GM12801 (cell line): Measurements from ENCODE around the gene MRPS33.

Experiments used
- TF ChIP-seq, protein P1 (sequence below): IDR thresholded peaks from one replicate; pipeline ENCODE4 v1.5.1; 2011; ENCODE audit warnings: control low read depth; ENCODE audit not compliant: insufficient read length; ENCODE audit errors: extremely low read depth

Gene MRPS33

DNA sequence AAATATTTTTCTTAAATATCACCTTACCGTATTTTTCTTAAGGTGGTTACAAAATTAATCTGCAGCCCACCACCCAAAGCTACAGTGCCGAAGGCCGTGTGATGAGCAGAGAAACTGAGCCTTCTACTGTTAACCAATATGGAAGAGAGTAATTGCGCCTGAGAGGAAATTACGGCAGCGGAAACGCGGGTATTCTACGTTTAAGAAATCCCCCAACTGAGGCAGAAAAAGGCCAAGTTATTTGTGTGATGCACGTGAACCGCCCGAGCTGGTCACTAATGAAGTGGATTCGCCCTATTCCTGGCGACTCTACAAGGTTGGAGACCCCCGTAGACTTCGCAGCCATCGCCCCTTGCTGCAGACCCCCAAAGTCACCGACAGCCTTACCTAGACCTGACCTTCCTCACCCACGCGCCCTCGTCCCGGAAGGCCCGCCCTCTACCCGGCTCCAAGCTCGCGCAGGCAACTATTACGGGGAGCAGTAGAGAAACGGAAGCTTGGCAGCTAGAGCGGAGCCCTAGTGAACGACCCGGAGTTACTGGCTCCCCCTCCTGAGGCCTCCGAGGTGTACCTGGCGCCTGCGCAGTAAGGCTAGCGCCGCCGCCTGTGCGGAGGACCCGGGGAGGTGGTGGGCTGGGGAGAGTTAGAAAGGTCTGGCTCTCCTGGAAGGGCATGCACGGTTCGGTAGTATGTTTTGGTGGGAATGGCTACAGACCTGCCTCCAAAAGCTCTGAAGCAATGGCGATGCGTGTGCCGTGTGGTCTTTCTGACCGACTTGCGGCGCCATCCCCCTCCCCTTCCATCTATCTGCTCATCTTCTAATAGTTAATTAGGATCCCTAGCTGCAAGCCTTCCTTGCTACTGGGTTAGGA lies at the start of gene MRPS33:
Gene MRPS33, minus strand, starts transcription at position 429 of the 872 bp plus-strand sequence. CDS start 4,319 bp downstream, outside the sequence.
- TF ChIP-seq, protein P1, sequence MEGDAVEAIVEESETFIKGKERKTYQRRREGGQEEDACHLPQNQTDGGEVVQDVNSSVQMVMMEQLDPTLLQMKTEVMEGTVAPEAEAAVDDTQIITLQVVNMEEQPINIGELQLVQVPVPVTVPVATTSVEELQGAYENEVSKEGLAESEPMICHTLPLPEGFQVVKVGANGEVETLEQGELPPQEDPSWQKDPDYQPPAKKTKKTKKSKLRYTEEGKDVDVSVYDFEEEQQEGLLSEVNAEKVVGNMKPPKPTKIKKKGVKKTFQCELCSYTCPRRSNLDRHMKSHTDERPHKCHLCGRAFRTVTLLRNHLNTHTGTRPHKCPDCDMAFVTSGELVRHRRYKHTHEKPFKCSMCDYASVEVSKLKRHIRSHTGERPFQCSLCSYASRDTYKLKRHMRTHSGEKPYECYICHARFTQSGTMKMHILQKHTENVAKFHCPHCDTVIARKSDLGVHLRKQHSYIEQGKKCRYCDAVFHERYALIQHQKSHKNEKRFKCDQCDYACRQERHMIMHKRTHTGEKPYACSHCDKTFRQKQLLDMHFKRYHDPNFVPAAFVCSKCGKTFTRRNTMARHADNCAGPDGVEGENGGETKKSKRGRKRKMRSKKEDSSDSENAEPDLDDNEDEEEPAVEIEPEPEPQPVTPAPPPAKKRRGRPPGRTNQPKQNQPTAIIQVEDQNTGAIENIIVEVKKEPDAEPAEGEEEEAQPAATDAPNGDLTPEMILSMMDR: no peak

DNA sequence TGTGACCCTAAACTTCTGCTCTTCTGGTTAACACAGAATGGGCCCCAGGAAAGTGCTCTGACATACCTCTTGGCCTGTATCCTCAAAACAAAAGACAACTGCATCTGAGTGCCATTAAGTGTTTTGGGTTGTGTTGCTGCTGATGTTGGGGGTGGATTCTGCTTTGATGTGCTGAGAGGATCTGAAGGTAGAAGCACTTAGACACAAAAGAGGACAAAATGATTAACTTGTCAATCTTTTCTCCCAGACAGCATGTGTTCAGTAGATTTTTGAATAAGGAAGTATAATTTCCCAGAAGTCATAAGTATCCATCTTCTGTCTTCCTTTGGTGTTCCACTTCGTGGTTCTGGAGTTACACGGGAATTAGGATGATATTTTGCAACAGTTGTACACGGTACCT lies 43.0 kb upstream of the MRPS33 start:
- TF ChIP-seq, protein P1: no peak

DNA sequence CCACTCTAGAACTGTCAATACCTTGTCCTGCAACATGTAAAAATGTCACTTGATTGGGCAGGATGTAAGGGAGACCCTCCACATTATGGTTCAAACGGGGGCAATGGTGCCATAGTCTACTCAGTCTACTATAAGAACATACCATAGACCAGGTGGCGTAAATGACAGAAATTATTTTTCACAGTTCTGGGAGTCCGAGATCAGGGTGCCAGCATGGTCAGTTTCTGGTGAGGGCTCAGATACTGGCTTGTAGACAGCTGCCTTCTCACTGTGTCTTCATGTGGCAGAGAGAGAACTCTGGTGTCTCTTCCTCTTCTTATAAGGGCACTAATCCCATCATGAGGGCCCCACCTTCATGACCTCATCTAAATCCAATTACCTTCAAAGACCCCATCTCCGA lies 40.4 kb upstream of the MRPS33 start:
- TF ChIP-seq, protein P1: no peak

DNA sequence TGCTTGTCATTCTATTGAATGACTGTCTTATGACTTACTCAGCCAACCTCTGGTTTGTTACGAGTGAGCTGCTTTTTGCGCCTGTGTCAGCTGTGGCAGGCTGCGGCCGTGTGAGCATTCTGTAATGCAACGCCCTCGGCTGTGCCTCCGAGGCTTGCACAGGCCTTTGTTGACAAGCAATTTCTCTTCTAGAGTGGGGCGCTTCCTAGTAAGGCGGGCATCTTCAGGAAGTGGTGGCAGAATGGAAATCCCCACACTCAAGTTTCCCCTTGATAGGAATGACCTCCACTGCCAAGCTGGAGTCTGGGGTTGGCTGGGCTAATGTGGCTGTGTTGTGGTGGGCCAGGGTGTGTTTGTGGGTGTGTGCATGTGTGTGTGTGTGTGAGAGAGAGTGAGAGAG lies 38.9 kb upstream of the MRPS33 start:
- TF ChIP-seq, protein P1: no peak

DNA sequence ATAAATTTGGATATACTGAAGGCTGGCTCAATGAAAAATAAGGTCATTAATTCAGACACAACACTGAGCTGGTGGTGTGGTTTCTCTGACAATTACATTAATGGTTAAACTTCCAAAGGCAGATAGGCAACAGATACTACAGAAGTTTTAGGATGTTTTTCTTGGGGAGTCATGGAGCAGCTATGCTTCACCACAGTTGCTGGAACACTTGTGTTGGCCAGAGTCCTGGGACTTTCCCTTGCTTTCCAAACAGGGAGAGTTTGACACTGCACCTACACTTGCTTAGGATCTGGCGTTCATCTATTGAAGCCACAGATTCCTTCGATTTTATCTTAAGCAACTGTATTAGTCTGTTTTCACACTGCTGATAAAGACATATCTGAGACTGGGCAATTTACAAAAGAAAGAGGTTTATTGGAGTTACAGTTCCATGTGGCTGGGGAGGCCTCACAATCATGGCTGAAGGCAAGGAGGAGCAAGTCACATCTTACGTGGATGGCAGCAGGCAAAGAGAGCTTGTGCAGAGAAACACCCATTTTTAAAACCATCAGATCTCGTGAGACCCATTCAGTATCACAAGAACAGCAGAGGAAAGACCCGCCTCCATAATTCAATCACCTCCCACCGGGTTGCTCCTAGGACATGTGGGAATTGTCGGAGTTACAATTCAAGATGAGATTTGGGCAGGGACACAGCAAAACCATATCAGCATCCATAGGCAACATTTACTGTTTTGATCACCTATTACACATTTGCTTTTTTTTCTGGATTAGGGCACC lies 31.3 kb upstream of the MRPS33 start:
- TF ChIP-seq, protein P1: no peak

DNA sequence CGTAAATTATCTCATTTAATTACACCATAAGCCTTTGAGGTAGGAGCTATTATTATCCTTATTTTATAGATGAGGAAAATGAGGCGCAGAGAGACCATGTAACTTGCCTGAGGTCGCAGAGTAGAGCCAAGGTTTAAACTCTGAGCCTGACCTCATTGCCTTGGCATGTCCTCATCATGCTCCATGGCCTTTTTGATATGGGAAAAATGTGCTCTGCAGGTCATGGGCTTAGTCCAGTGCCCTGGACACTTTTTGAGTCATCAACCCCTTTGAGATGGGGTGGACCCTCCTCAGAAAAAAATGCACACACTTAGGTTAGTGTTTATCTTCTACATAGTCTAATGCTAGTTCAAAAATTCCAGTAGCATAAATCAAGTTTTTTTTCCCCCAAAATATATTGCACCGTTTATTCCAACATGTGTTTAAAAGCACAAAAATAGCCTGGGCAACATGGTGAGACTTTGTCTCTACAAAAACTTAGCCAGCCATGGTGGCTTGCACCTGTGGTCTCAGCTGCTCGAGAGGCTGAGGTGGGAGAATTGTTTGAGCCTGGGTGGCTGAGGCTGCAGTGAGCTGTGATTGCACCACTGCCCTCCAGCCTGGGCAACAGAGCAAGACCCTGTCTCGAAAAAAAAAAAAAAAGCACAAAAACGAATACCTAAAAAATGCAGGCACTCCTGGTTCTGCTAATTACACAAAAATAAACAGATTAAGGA lies 30.5 kb upstream of the MRPS33 start:
- TF ChIP-seq, protein P1: no peak

DNA sequence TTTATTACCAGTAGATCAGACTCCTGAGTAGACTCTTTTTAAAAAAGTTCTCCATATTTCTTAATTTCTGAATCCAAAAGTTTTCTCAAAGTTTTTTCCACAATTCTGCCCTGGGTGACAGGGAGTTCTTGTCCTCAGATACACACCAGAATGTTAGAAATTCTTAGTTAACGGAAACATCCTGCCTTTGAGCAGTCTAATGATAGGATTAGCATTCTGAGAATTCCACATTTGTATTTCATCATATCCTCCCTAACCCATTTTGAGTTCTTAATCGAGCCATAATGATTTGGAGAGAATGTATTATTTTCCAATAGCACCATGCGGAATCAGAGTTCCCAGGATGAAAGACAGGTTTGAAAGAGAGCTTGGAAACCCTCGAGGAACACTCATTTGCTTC lies 28.9 kb upstream of the MRPS33 start:
- TF ChIP-seq, protein P1: no peak
